ENCODE results near the gene HBEGF. TPM values are rescaled to one million over a fixed set of nuclear protein-coding genes. Genes with fewer than 3 reads are reported as not detected.
A peak's percentile ranks its signal among the peaks of the same experiment; 100 is the strongest.

The HBEGF gene
- total and polyA plus RNA-seq, 2 experiments from 2014 or later, result 4.9 to 9.5 TPM

- H3K9ac ChIP-seq, result peak overlapping the region; percentile 63
- no peak overlapping the region for H2AFZ ChIP-seq
- in situ Hi-C loops (cut with MboI), result no loop called here
Observed at GRCh38 chr5:140312067-140312790, 34.2 kb downstream of the HBEGF start.

GRCh38 chr5:140311011-140311467, 35.4 kb downstream of the HBEGF start:
- peaks cover 35% of the 10 kb centered on the region for H3F3A ChIP-seq (ENCODE audit: insufficient read depth)
- no peaks in the 10 kb centered on the region for H3K79me2 ChIP-seq (ENCODE audit: insufficient read depth)
- H3K9ac ChIP-seq, result peak overlapping the region; percentile 61
- H2AFZ ChIP-seq, result no peak overlapping the region
- H3K9me3 ChIP-seq (ENCODE audit: low read depth), result no peaks in the 10 kb centered on the region
- H3K4me1 ChIP-seq (ENCODE audit: insufficient read depth), result peaks cover 29% of the 10 kb centered on the region
- H3K4me3 ChIP-seq, result no peak overlapping the region
- WGBS, 2 experiments (ENCODE audit: low coverage in 1 of 2, low lambda C conversion rate in 2 of 2, missing lambda C conversion rate in 2 of 2), result 66 to 69% methylated on average over 5 of the region's 5 CpGs
- peak overlapping the region; percentile 64 for H3K4me2 ChIP-seq (ENCODE audit: unreplicated experiment)
- DNase-seq, result peak; percentile 98
- in situ Hi-C loops (cut with MboI), result no loop called here
- no peaks in the 10 kb centered on the region for H3K27me3 ChIP-seq (replicated peaks; ENCODE audit: insufficient read depth)
- H3K9me2 ChIP-seq (ENCODE audit: insufficient read depth), result no peaks in the 10 kb centered on the region
- TF ChIP-seq EZH2phosphoT487 (IDR thresholded peaks at IDR 0.05; ENCODE audit: insufficient read depth, low read depth), result no peak
- no peak for TF ChIP-seq EZH2 (IDR thresholded peaks at IDR 0.05; ENCODE audit: insufficient read depth, poor library complexity, severe bottlenecking)
- no peaks in the 10 kb centered on the region for H3K36me3 ChIP-seq (ENCODE audit: low read depth)
- no peaks in the 10 kb centered on the region for H4K20me1 ChIP-seq (ENCODE audit: insufficient read depth)
- peak overlapping the region; percentile 88 for H3K27ac ChIP-seq

More at GRCh38 chr5:140312067-140312790, 34.2 kb downstream of the HBEGF start:
- no peaks in the 10 kb centered on the region for H3K79me2 ChIP-seq (ENCODE audit: insufficient read depth)
- peaks cover 35% of the 10 kb centered on the region for H3F3A ChIP-seq (ENCODE audit: insufficient read depth)
- H3K4me3 ChIP-seq, result no peak overlapping the region
- no peak for TF ChIP-seq EZH2phosphoT487 (IDR thresholded peaks at IDR 0.05; ENCODE audit: insufficient read depth, low read depth)
- no peak for TF ChIP-seq EZH2 (IDR thresholded peaks at IDR 0.05; ENCODE audit: insufficient read depth, poor library complexity, severe bottlenecking)
- WGBS, 2 experiments (ENCODE audit: low coverage in 1 of 2, low lambda C conversion rate in 2 of 2, missing lambda C conversion rate in 2 of 2), result 0% methylated on average over 4 of the region's 4 CpGs
- H4K20me1 ChIP-seq (ENCODE audit: insufficient read depth), result no peaks in the 10 kb centered on the region
- no peaks in the 10 kb centered on the region for H3K9me2 ChIP-seq (ENCODE audit: insufficient read depth)
- H3K27ac ChIP-seq, result peak overlapping the region; percentile 88
- peak overlapping the region; percentile 64 for H3K4me2 ChIP-seq (ENCODE audit: unreplicated experiment)
- no peaks in the 10 kb centered on the region for H3K27me3 ChIP-seq (replicated peaks; ENCODE audit: insufficient read depth)
- DNase-seq, result peak; percentile 97
- H3K9me3 ChIP-seq (ENCODE audit: low read depth), result no peaks in the 10 kb centered on the region
- H3K36me3 ChIP-seq (ENCODE audit: low read depth), result no peaks in the 10 kb centered on the region
- peaks cover 29% of the 10 kb centered on the region for H3K4me1 ChIP-seq (ENCODE audit: insufficient read depth)

- Histone ChIP-seq H3K36me3 (ENCODE audit: low read depth) (no peaks in the 10 kb centered on the region), H3K27me3 (replicated peaks; ENCODE audit: insufficient read depth) (no peaks in the 10 kb centered on the region), H3K4me1 (ENCODE audit: insufficient read depth) (peaks cover 29% of the 10 kb centered on the region), H3K79me2 (ENCODE audit: insufficient read depth) (no peaks in the 10 kb centered on the region), H3K9me2 (ENCODE audit: insufficient read depth) (no peaks in the 10 kb centered on the region), H2AFZ (no peak overlapping the region), H4K20me1 (ENCODE audit: insufficient read depth) (no peaks in the 10 kb centered on the region), H3K4me3 (no peak overlapping the region), H3F3A (ENCODE audit: insufficient read depth) (peaks cover 35% of the 10 kb centered on the region), H3K4me2 (ENCODE audit: unreplicated experiment) (peak overlapping the region; percentile 60), H3K9me3 (ENCODE audit: low read depth) (no peaks in the 10 kb centered on the region), H3K27ac (peak overlapping the region; percentile 88), H3K9ac (peak overlapping the region; percentile 61)
- no peak for TF ChIP-seq EZH2phosphoT487 (IDR thresholded peaks at IDR 0.05; ENCODE audit: insufficient read depth, low read depth)
- no peak for TF ChIP-seq EZH2 (IDR thresholded peaks at IDR 0.05; ENCODE audit: insufficient read depth, poor library complexity, severe bottlenecking)
- DNase-seq, result peak; percentile 52
- WGBS, 2 experiments (ENCODE audit: low coverage in 1 of 2, low lambda C conversion rate in 2 of 2, missing lambda C conversion rate in 2 of 2), result 76% methylated on average over 2 of the region's 2 CpGs
- in situ Hi-C loops (cut with MboI), result no loop called here
Observed at GRCh38 chr5:140310434-140310833, 36.0 kb downstream of the HBEGF start.

- 76 to 86% methylated on average over 3 of the region's 3 CpGs for WGBS, 2 experiments (ENCODE audit: low coverage in 1 of 2, low lambda C conversion rate in 2 of 2, missing lambda C conversion rate in 2 of 2)
- Histone ChIP-seq H3K9ac (no peak overlapping the region), H4K20me1 (ENCODE audit: insufficient read depth) (no peaks in the 10 kb centered on the region), H3K4me3 (no peak overlapping the region), H2AFZ (no peak overlapping the region), H3K9me3 (ENCODE audit: low read depth) (no peaks in the 10 kb centered on the region), H3F3A (ENCODE audit: insufficient read depth) (peaks cover 35% of the 10 kb centered on the region), H3K27ac (no peak overlapping the region), H3K36me3 (ENCODE audit: low read depth) (no peaks in the 10 kb centered on the region), H3K27me3 (replicated peaks; ENCODE audit: insufficient read depth) (no peaks in the 10 kb centered on the region), H3K9me2 (ENCODE audit: insufficient read depth) (no peaks in the 10 kb centered on the region), H3K4me2 (ENCODE audit: unreplicated experiment) (no peak overlapping the region), H3K79me2 (ENCODE audit: insufficient read depth) (no peaks in the 10 kb centered on the region), H3K4me1 (ENCODE audit: insufficient read depth) (peaks cover 29% of the 10 kb centered on the region)
- TF ChIP-seq EZH2 (IDR thresholded peaks at IDR 0.05; ENCODE audit: insufficient read depth, poor library complexity, severe bottlenecking) (no peak), EZH2phosphoT487 (IDR thresholded peaks at IDR 0.05; ENCODE audit: insufficient read depth, low read depth) (no peak)
- in situ Hi-C loops (cut with MboI), result no loop called here
- no peak for DNase-seq
Observed at GRCh38 chr5:140309706-140310249, 36.6 kb downstream of the HBEGF start.

Data from GM23248 (cell line).